Endothelial cell of umbilical vein (primary cell): ENCODE measurements around the gene ZDHHC14. TPM values are rescaled to one million over a fixed set of nuclear protein-coding genes. Genes with fewer than 3 reads are reported as not detected.

Experiments used
- BruUV-seq: library from RNA; stranded (reverse); fragments of 400-500 nt; replicated peaks from 2 replicates; lab custom pipeline; 2021; lab: Mats Ljungman, UMichigan
- CTCF ChIA-PET: fragments of 300-600, 350-600 bp; sonication (Branson Sonifier 250); formaldehyde crosslinking; loops from one replicate; lab custom pipeline; 2021; ENCODE audit warnings: antibody characterized with exemption, inconsistent platforms; lab: Charles Lee
- POLR2A ChIA-PET: fragments of 300-600, 350-600 bp; sonication (Branson Sonifier 250); formaldehyde crosslinking; loops from one replicate; lab custom pipeline; 2021; ENCODE audit warnings: antibody characterized with exemption, inconsistent platforms; lab: Charles Lee
- DNase-seq: peaks from one replicate; pipeline ENCODE4 v3.0.0-alpha.2; 2011; ENCODE audit warnings: low read depth, low spot score
- FAIRE-seq: peaks from 2 replicates; lab custom pipeline; 2011; peaks lifted over from hg19 to GRCh38; lab: Jason Lieb, UNC
- H2AFZ ChIP-seq: 2 replicates; pipeline ENCODE4 v1.6.0; 2012; ENCODE audit warnings: low read depth, low read length, control low read depth, inconsistent platforms
- H3K27ac ChIP-seq: 2 replicates; pipeline ENCODE4 v1.5.1; 2011; ENCODE audit warnings: low read depth, mild to moderate bottlenecking, control low read depth, low read length, moderate library complexity; ENCODE audit not compliant: insufficient read depth
- H3K27me3 ChIP-seq, 2 experiments: 2 replicates each; pipeline versions ENCODE4 v1.6.0 to v1.6.1; 2011; ENCODE audit warnings: low read length in 2 of 2, mixed read lengths in 1 of 2; ENCODE audit not compliant: control insufficient read depth in 2 of 2, insufficient read depth in 2 of 2
- H3K36me3 ChIP-seq, 2 experiments: 2 replicates in 1 of 2; 3 replicates in 1 of 2; pipeline ENCODE4 v1.5.1; 2011; ENCODE audit warnings: low read length in 2 of 2, mild to moderate bottlenecking in 1 of 2, moderate library complexity in 1 of 2; ENCODE audit not compliant: control insufficient read depth in 2 of 2, insufficient read depth in 2 of 2; ENCODE audit errors: extremely low read depth in 1 of 2
- H3K4me1 ChIP-seq: 3 replicates; pipeline ENCODE4 v1.5.1; 2011; ENCODE audit warnings: mild to moderate bottlenecking, low read length; ENCODE audit not compliant: control insufficient read depth, insufficient read depth; ENCODE audit errors: extremely low read depth
- H3K4me2 ChIP-seq: 2 replicates; pipeline ENCODE4 v1.6.1; 2011; ENCODE audit warnings: low read length, control low read depth, mixed read lengths; ENCODE audit not compliant: insufficient read depth
- H3K4me3 ChIP-seq, 3 experiments: fragments of 200-600 bp in 1 of 3; sonication (generic), shearing (Covaris generic) in 1 of 3; replicated peaks in 1 of 3; 2 replicates each; pipeline ENCODE4 v1.5.1; 2011 to 2016; ENCODE audit warnings: control low read depth in 3 of 3, low read length in 3 of 3, mild to moderate bottlenecking in 2 of 3, inconsistent platforms in 1 of 3, low read depth in 1 of 3, moderate library complexity in 1 of 3; ENCODE audit not compliant: insufficient read depth in 1 of 3
- H3K79me2 ChIP-seq: 2 replicates; pipeline ENCODE4 v1.6.0; 2012; ENCODE audit warnings: low read length, inconsistent platforms; ENCODE audit not compliant: control insufficient read depth, insufficient read depth
- H3K9ac ChIP-seq: replicated peaks from 2 replicates; pipeline ENCODE3; 2011; ENCODE audit warnings: low read length, control low read depth; ENCODE audit not compliant: insufficient read depth; ENCODE audit errors: extremely low read depth
- H3K9me1 ChIP-seq: replicated peaks from 3 replicates; pipeline ENCODE4 v1.6.0; 2011; ENCODE audit warnings: mild to moderate bottlenecking, low read length; ENCODE audit not compliant: control insufficient read depth, insufficient read depth; ENCODE audit errors: extremely low read depth
- H3K9me3 ChIP-seq: replicated peaks from 2 replicates; pipeline ENCODE4 v1.5.1; 2012; ENCODE audit warnings: low read length, inconsistent platforms; ENCODE audit not compliant: control insufficient read depth, insufficient read depth
- H4K20me1 ChIP-seq: replicated peaks from 2 replicates; pipeline ENCODE3; 2011; ENCODE audit warnings: mild to moderate bottlenecking, low read length; ENCODE audit not compliant: control insufficient read depth, insufficient read depth; ENCODE audit errors: extremely low read depth
- EZH2 ChIP-seq: IDR thresholded peaks from 2 replicates; pipeline ENCODE4 v1.6.1; 2012; ENCODE audit warnings: borderline replicate concordance, low read depth, mild to moderate bottlenecking, moderate library complexity, low read length, inconsistent platforms; ENCODE audit not compliant: severe bottlenecking
- FOS ChIP-seq: IDR thresholded peaks from 2 replicates; pipeline ENCODE4 v1.6.1; 2011; ENCODE audit warnings: mild to moderate bottlenecking, low read length, moderate library complexity, borderline replicate concordance; ENCODE audit not compliant: insufficient read depth
- GATA2 ChIP-seq: IDR thresholded peaks from 2 replicates; pipeline ENCODE4 v1.7.0; 2011; ENCODE audit warnings: low read depth, mild to moderate bottlenecking, moderate library complexity, mixed read lengths, low read length; ENCODE audit not compliant: insufficient read length, insufficient read depth
- JUN ChIP-seq: IDR thresholded peaks from 2 replicates; pipeline ENCODE4 v1.6.1; 2011; ENCODE audit warnings: borderline replicate concordance, low read depth; ENCODE audit not compliant: insufficient read length, insufficient read depth
- MYC ChIP-seq: IDR thresholded peaks from one replicate; pipeline ENCODE4 v1.6.1; 2011; ENCODE audit warnings: mild to moderate bottlenecking, low read depth, low read length
- POLR2A ChIP-seq: IDR thresholded peaks from 2 replicates; pipeline ENCODE4 v1.6.1; 2012; ENCODE audit warnings: low read depth, mild to moderate bottlenecking, control low read depth, low read length
- POLR2AphosphoS5 ChIP-seq: IDR thresholded peaks from 2 replicates; pipeline ENCODE4 v1.6.1; 2012; ENCODE audit warnings: low read depth, mild to moderate bottlenecking, control low read depth, low read length, moderate library complexity; ENCODE audit not compliant: insufficient read depth
- dilution Hi-C: fragments of 300-500 bp; cut with MboI; formaldehyde crosslinking; loops from one replicate; pipeline ENCODE4 v1.15.0; 2019; ENCODE audit warnings: low sequenced_read_pairs; ENCODE audit not compliant: extremely low pct_ligation_motif_present
- intact Hi-C: fragments of 100-400 bp; cut with micrococcal nuclease; formaldehyde crosslinking; loops from one replicate; pipeline ENCODE4 v1.10.0; 2022
- polyA plus RNA-seq, 4 experiments: library from polyadenylated mRNA; depleted of rRNA in 3 of 4; stranded (reverse) in 3 of 4; unstranded in 1 of 4; fragments of >200 nt; gene quantifications; 2 replicates each; pipeline versions ENCODE4 v1.2.1 to v1.2.3, GENCODE V29; 2011 to 2012; ENCODE audit warnings: missing spikeins in 1 of 4
- total RNA-seq: library from RNA; stranded (reverse); gene quantifications from 2 replicates; pipeline ENCODE4 v1.2.3, GENCODE V29; 2021
- TF ChIP-seq, protein P1 (sequence below), 2 donors: IDR thresholded peaks; 1 replicate in 1 of 2; 2 replicates in 1 of 2; pipeline ENCODE4 v1.5.1; 2011; ENCODE audit warnings: low read length in 2 of 2, mild to moderate bottlenecking in 2 of 2, moderate library complexity in 2 of 2, control low read depth in 1 of 2, inconsistent platforms in 1 of 2, low read depth in 1 of 2; ENCODE audit not compliant: insufficient read depth in 1 of 2; ENCODE audit errors: extremely low read depth in 1 of 2
- TF ChIP-seq, protein P2 (sequence below): IDR thresholded peaks from 2 replicates; pipeline ENCODE4 v1.6.1; 2011; ENCODE audit not compliant: insufficient read depth, insufficient read length

Gene ZDHHC14
- total and polyA plus RNA-seq, 2 donors (not counting 3 experiments of a cell fraction or from before 2014, with no cell fraction given): 23.0 to 25.6 TPM

DNA sequence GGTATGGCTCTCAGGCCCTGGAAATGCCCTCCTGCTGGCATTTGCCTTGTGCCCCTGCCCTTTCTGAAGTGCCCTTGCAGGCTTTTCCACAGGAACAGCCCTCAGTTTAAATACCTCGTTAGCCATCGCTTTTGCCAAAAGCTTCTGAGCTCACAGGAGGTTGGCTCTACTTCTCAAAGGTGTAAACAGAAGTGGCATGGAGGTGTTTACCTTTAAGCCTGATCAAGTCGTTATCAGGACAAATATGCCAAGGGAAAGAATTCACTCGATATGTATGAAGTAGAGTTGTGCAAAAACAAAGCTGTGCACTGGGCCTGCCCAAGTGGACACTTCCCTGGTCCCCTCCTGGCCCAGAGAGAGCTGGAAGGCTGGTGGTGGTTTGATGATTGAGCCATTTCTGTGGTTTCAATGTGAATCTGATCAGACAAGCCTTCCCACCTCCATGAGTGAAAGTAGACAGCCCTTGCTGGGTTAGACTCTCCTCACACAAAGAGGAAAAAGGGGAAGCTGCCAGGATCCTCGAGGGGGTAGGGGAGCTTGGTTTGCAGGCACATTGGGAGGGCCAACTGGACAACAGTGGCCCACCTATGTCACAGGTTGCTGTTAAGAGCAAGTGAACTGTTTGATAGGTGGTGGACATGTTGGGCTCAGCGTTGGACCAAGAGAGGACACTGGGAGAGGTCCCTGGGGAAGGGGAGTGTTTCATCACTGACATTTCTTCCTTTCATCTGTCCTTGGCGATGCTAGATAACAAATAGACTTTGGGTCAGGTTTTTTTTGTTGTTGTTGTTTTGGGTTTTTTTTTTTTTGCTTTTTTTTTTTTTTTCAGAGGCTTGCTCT is 98.7 kb downstream of the ZDHHC14 start:
- intact Hi-C loops (no loop called here), dilution Hi-C loops (no loop called here)
- no peak overlapping the region for H2AFZ ChIP-seq
- TF ChIP-seq, protein P1, sequence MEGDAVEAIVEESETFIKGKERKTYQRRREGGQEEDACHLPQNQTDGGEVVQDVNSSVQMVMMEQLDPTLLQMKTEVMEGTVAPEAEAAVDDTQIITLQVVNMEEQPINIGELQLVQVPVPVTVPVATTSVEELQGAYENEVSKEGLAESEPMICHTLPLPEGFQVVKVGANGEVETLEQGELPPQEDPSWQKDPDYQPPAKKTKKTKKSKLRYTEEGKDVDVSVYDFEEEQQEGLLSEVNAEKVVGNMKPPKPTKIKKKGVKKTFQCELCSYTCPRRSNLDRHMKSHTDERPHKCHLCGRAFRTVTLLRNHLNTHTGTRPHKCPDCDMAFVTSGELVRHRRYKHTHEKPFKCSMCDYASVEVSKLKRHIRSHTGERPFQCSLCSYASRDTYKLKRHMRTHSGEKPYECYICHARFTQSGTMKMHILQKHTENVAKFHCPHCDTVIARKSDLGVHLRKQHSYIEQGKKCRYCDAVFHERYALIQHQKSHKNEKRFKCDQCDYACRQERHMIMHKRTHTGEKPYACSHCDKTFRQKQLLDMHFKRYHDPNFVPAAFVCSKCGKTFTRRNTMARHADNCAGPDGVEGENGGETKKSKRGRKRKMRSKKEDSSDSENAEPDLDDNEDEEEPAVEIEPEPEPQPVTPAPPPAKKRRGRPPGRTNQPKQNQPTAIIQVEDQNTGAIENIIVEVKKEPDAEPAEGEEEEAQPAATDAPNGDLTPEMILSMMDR (IDR thresholded peaks at IDR 0.05; ENCODE audit: extremely low read depth in 1 of 2, insufficient read depth in 1 of 2, low read depth in 1 of 2, low read length in 2 of 2): no peak
- no peak for TF ChIP-seq JUN
- no peak for TF ChIP-seq POLR2A
- TF ChIP-seq MYC: no peak
- TF ChIP-seq, protein P2, sequence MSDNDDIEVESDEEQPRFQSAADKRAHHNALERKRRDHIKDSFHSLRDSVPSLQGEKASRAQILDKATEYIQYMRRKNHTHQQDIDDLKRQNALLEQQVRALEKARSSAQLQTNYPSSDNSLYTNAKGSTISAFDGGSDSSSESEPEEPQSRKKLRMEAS: no peak
- TF ChIP-seq EZH2: no peak
- TF ChIP-seq GATA2: no peak
- TF ChIP-seq FOS: no peak
- TF ChIP-seq POLR2AphosphoS5: no peak
- H3K9ac ChIP-seq: no peak overlapping the region
- H3K27me3 ChIP-seq: no peaks in the 10 kb centered on the region
- no peaks in the 10 kb centered on the region for H3K9me3 ChIP-seq
- H3K36me3 ChIP-seq: no peaks in the 10 kb centered on the region
- no TSS peak for BruUV-seq
- ChIA-PET POLR2A (no interaction called here), CTCF (interaction anchor here (1.0 kb wide), 1 partner anchor 34 kb away, joined by 3 read pairs; no protein-coding TSS in a partner anchor)
- no peak overlapping the region for H3K4me3 ChIP-seq
- no peaks in the 10 kb centered on the region for H4K20me1 ChIP-seq
- H3K4me2 ChIP-seq: no peak overlapping the region
- H3K79me2 ChIP-seq: no peaks in the 10 kb centered on the region
- H3K27ac ChIP-seq: no peak overlapping the region
- H3K4me1 ChIP-seq: no peaks in the 10 kb centered on the region
- H3K9me1 ChIP-seq: no peaks in the 10 kb centered on the region
- FAIRE-seq (no peak), DNase-seq (no peak)
